ENCODE measurements around the gene DUSP7.

DNA sequence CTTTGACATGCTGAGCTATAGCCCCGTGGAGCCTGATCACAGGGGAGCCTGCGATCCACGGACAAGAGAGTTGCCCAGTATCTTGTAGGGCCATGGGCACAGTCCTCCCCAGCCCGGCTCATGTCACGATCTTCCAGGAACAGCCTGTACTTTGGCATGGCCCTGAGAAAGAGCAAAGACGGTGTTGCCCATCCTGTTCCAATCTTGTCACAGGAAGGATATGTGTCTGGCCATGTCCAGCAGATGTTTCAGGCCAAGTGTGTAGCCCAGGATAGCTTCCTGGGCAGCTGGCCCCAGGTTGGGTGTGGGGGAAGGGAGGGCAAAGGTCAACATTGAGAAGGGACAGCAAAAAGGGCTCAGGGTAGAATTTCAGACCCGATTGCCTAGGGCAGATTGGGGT, 43.7 kb downstream of the DUSP7 start:
- TF ChIP-seq SRSF1 (IDR thresholded peaks at IDR 0.05; ENCODE audit: low read depth, low read length) (no peak), MTA1 (IDR thresholded peaks at IDR 0.05; ENCODE audit: borderline replicate concordance) (no peak), FOXA1 (IDR thresholded peaks at IDR 0.05; ENCODE audit: borderline replicate concordance) (no peak), MTA3 (IDR thresholded peaks at IDR 0.05; ENCODE audit: borderline replicate concordance) (no peak), PML (IDR thresholded peaks at IDR 0.05; ENCODE audit: low read length) (no peak), FIP1L1 (IDR thresholded peaks at IDR 0.05; ENCODE audit: low read depth, low read length, poor library complexity, severe bottlenecking) (no peak), YY1 (IDR thresholded peaks at IDR 0.05; ENCODE audit: borderline replicate concordance in 1 of 3, control insufficient read depth in 1 of 3, extremely low read depth in 1 of 3, insufficient read depth in 3 of 3, insufficient read length in 1 of 3, insufficient replicate concordance in 2 of 3, low read depth in 1 of 3, low read length in 2 of 3) (no peak), MAFK (IDR thresholded peaks at IDR 0.05; ENCODE audit: low read length) (no peak)
- TF ChIP-seq, protein P1, sequence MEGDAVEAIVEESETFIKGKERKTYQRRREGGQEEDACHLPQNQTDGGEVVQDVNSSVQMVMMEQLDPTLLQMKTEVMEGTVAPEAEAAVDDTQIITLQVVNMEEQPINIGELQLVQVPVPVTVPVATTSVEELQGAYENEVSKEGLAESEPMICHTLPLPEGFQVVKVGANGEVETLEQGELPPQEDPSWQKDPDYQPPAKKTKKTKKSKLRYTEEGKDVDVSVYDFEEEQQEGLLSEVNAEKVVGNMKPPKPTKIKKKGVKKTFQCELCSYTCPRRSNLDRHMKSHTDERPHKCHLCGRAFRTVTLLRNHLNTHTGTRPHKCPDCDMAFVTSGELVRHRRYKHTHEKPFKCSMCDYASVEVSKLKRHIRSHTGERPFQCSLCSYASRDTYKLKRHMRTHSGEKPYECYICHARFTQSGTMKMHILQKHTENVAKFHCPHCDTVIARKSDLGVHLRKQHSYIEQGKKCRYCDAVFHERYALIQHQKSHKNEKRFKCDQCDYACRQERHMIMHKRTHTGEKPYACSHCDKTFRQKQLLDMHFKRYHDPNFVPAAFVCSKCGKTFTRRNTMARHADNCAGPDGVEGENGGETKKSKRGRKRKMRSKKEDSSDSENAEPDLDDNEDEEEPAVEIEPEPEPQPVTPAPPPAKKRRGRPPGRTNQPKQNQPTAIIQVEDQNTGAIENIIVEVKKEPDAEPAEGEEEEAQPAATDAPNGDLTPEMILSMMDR (IDR thresholded peaks at IDR 0.05 in 2 of 3, conservative IDR thresholded peaks at IDR 0.05 in 1 of 3; ENCODE audit: insufficient read depth in 2 of 3, low read depth in 1 of 3, low read length in 3 of 3), result no peak
- TF ChIP-seq, protein P2, sequence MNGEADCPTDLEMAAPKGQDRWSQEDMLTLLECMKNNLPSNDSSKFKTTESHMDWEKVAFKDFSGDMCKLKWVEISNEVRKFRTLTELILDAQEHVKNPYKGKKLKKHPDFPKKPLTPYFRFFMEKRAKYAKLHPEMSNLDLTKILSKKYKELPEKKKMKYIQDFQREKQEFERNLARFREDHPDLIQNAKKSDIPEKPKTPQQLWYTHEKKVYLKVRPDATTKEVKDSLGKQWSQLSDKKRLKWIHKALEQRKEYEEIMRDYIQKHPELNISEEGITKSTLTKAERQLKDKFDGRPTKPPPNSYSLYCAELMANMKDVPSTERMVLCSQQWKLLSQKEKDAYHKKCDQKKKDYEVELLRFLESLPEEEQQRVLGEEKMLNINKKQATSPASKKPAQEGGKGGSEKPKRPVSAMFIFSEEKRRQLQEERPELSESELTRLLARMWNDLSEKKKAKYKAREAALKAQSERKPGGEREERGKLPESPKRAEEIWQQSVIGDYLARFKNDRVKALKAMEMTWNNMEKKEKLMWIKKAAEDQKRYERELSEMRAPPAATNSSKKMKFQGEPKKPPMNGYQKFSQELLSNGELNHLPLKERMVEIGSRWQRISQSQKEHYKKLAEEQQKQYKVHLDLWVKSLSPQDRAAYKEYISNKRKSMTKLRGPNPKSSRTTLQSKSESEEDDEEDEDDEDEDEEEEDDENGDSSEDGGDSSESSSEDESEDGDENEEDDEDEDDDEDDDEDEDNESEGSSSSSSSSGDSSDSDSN (IDR thresholded peaks at IDR 0.05; ENCODE audit: borderline replicate concordance in 1 of 2, low read depth in 2 of 2, low read length in 2 of 2), result no peak
- TF ChIP-seq, protein P3, sequence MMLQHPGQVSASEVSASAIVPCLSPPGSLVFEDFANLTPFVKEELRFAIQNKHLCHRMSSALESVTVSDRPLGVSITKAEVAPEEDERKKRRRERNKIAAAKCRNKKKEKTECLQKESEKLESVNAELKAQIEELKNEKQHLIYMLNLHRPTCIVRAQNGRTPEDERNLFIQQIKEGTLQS (IDR thresholded peaks at IDR 0.05), result no peak
- TF ChIP-seq, protein P3 (CRISPR knock-in tag; conservative IDR thresholded peaks at IDR 0.05), result no peak
